ENCODE results near the gene SLC10A6. TPM values are rescaled to one million over a fixed set of nuclear protein-coding genes. Genes with fewer than 3 reads are reported as not detected.

Gene SLC10A6
- polyA plus RNA-seq, 1 experiment = 0.06 TPM

GRCh38 chr4:86809809-86810208, 39.4 kb downstream of the SLC10A6 start:
- DNase-seq (ENCODE audit: low read depth, low spot score) = no peak
- no peaks in the 10 kb centered on the region for H3K9me3 ChIP-seq (ENCODE audit: control insufficient read depth, insufficient read depth, low read length)
- H3K27ac ChIP-seq (ENCODE audit: low read depth, low read length) = no peak overlapping the region
- no peak for TF ChIP-seq CTCF (IDR thresholded peaks at IDR 0.05; ENCODE audit: low read depth, low read length)
- no peak overlapping the region for H3K4me3 ChIP-seq (ENCODE audit: low read depth, low read length)
- ChIA-PET CTCF (no interaction called here), POLR2A (no interaction called here)
- H3K27me3 ChIP-seq (ENCODE audit: control insufficient read depth, insufficient read depth, low read length) = no peaks in the 10 kb centered on the region

GRCh38 chr4:86791126-86791525, 58.1 kb downstream of the SLC10A6 start:
- ChIA-PET CTCF (no interaction called here), POLR2A (no interaction called here)

GRCh38 chr4:86788826-86789225, 60.4 kb downstream of the SLC10A6 start:
- H3K27me3 ChIP-seq (ENCODE audit: control insufficient read depth, insufficient read depth, low read length) = no peaks in the 10 kb centered on the region
- no peak overlapping the region for H3K4me3 ChIP-seq (ENCODE audit: low read depth, low read length)
- no peak for TF ChIP-seq CTCF (IDR thresholded peaks at IDR 0.05; ENCODE audit: low read depth, low read length)
- peaks cover 5% of the 10 kb centered on the region; the same call in 1 of the 2 replicates for H3K9me3 ChIP-seq (ENCODE audit: control insufficient read depth, insufficient read depth, low read length)
- H3K27ac ChIP-seq (ENCODE audit: low read depth, low read length) = no peak overlapping the region
- no peak for DNase-seq (ENCODE audit: low read depth, low spot score)
- POLR2A ChIA-PET = no interaction called here
- CTCF ChIA-PET = interaction anchor here (0.8 to 1.5 kb wide), 2 partner anchors 11 to 293 kb away, joined by 3 to 5 read pairs; no protein-coding TSS in a partner anchor

More at GRCh38 chr4:86791126-86791525, 58.1 kb downstream of the SLC10A6 start:
- TF ChIP-seq CTCF (IDR thresholded peaks at IDR 0.05; ENCODE audit: low read depth, low read length) = no peak
- DNase-seq (ENCODE audit: low read depth, low spot score) = no peak
- H3K27ac ChIP-seq (ENCODE audit: low read depth, low read length) = no peak overlapping the region
- H3K27me3 ChIP-seq (ENCODE audit: control insufficient read depth, insufficient read depth, low read length) = no peaks in the 10 kb centered on the region
- peaks cover 5% of the 10 kb centered on the region; the same call in 1 of the 2 replicates for H3K9me3 ChIP-seq (ENCODE audit: control insufficient read depth, insufficient read depth, low read length)
- no peak overlapping the region for H3K4me3 ChIP-seq (ENCODE audit: low read depth, low read length)

GRCh38 chr4:86778175-86778574, 71.0 kb downstream of the SLC10A6 start:
- no peaks in the 10 kb centered on the region for H3K9me3 ChIP-seq (ENCODE audit: control insufficient read depth, insufficient read depth, low read length)
- ChIA-PET POLR2A (no interaction called here), CTCF (interaction anchor here (1.5 kb wide), 1 partner anchor 282 kb away, joined by 4 read pairs; no protein-coding TSS in a partner anchor)
- no peak overlapping the region for H3K27ac ChIP-seq (ENCODE audit: low read depth, low read length)
- H3K4me3 ChIP-seq (ENCODE audit: low read depth, low read length) = no peak overlapping the region
- no peak for DNase-seq (ENCODE audit: low read depth, low spot score)
- no peak for TF ChIP-seq CTCF (IDR thresholded peaks at IDR 0.05; ENCODE audit: low read depth, low read length)
- H3K27me3 ChIP-seq (ENCODE audit: control insufficient read depth, insufficient read depth, low read length) = no peaks in the 10 kb centered on the region

GRCh38 chr4:86775061-86775460, 74.1 kb downstream of the SLC10A6 start:
- CTCF ChIA-PET = interaction anchor here (0.8 kb wide), 1 partner anchor 276 kb away, joined by 3 read pairs; no protein-coding TSS in a partner anchor
- Histone ChIP-seq H3K27me3 (ENCODE audit: control insufficient read depth, insufficient read depth, low read length) (no peaks in the 10 kb centered on the region), H3K4me3 (ENCODE audit: low read depth, low read length) (no peak overlapping the region), H3K9me3 (ENCODE audit: control insufficient read depth, insufficient read depth, low read length) (no peaks in the 10 kb centered on the region), H3K27ac (ENCODE audit: low read depth, low read length) (no peak overlapping the region)
- TF ChIP-seq CTCF (IDR thresholded peaks at IDR 0.05; ENCODE audit: low read depth, low read length) = no peak
- POLR2A ChIA-PET = no interaction called here
- DNase-seq (ENCODE audit: low read depth, low spot score) = no peak

Other genes with a start within 250 kb of the SLC10A6 start
- gene C4orf36, start 43.0 kb upstream of the SLC10A6 start, polyA plus RNA-seq (2011; rRNA removed) = 1.2 and 1.3 TPM in 2 replicates
- gene AFF1, start 85.6 kb upstream of the SLC10A6 start, polyA plus RNA-seq (2011; rRNA removed) = 17.2 and 19.5 TPM in 2 replicates